ENCODE results near the gene DCC. TPM values are rescaled to one million over a fixed set of nuclear protein-coding genes. Genes with fewer than 3 reads are reported as not detected.

Gene DCC
- total and polyA plus RNA-seq, 2 donors (not counting 1 experiment from before 2014, with no cell fraction given) = not detected

- no peaks in the 10 kb centered on the region for H3K36me3 ChIP-seq (replicated peaks in 1 of 2; ENCODE audit: control extremely low read depth in 1 of 2, control insufficient read depth in 1 of 2, extremely low read depth in 1 of 2, insufficient read depth in 2 of 2, low read length in 1 of 2)
- H3K27ac ChIP-seq (ENCODE audit: low read length in 2 of 2) = no peak overlapping the region
- Mint-ChIP-seq H3K4me1 (no peaks in the 10 kb centered on the region), H3K9me3 (ENCODE audit: insufficient read depth) (no peaks in the 10 kb centered on the region), H3K27me3 (no peaks in the 10 kb centered on the region), H3K27ac (no peak overlapping the region), H3K4me3 (no peak overlapping the region)
- DNase-seq (no peak), ATAC-seq (ENCODE audit: low read depth) (no peak)
- H3K4me3 ChIP-seq (ENCODE audit: control extremely low read depth in 1 of 5, extremely low read depth in 1 of 5, insufficient read depth in 1 of 5, low read depth in 2 of 5, low read length in 4 of 5) = no peak overlapping the region
- H3K4me2 ChIP-seq (replicated peaks; ENCODE audit: low read depth, low read length, poor library complexity, severe bottlenecking) = no peak overlapping the region
- no peak overlapping the region for H2AFZ ChIP-seq (ENCODE audit: insufficient read depth, low read depth, low read length, poor library complexity, severe bottlenecking)
- ChIA-PET POLR2A (no interaction called here), CTCF (no interaction called here)
- H3K79me2 ChIP-seq (ENCODE audit: control insufficient read depth, insufficient read depth, low read length) = no peaks in the 10 kb centered on the region
- no peaks in the 10 kb centered on the region for H3K9me3 ChIP-seq (ENCODE audit: control extremely low read depth in 1 of 3, control insufficient read depth in 2 of 3, insufficient read depth in 1 of 3, low read length in 2 of 3)
- WGBS (ENCODE audit: insufficient coverage) = 80% methylated on average over 1 of the region's 6 CpGs
- no peak overlapping the region for H3K9ac ChIP-seq (ENCODE audit: low read length)
- no peaks in the 10 kb centered on the region for H4K20me1 ChIP-seq (ENCODE audit: control insufficient read depth, insufficient read depth, low read length, poor library complexity, severe bottlenecking)
- intact Hi-C loops (cut with micrococcal nuclease) = no loop called here
- no peak for TF ChIP-seq CTCF (IDR thresholded peaks at IDR 0.05)
- TF ChIP-seq EZH2 (IDR thresholded peaks at IDR 0.05; ENCODE audit: borderline replicate concordance, insufficient read depth, low read depth, low read length, poor library complexity, severe bottlenecking) = no peak
- H3K27me3 ChIP-seq (replicated peaks in 1 of 4; ENCODE audit: control extremely low read depth in 1 of 4, control insufficient read depth in 3 of 4, insufficient read depth in 4 of 4, low read length in 3 of 4) = no peaks in the 10 kb centered on the region
- no peaks in the 10 kb centered on the region for H3K4me1 ChIP-seq (ENCODE audit: control insufficient read depth in 2 of 2, insufficient read depth in 2 of 2, low read length in 2 of 2)
These were observed 652.0 kb downstream of the DCC start for GRCh38 chr18:52992041-52992440.

- no peaks in the 10 kb centered on the region for H3K9me3 Mint-ChIP-seq (ENCODE audit: insufficient read depth)
- Histone ChIP-seq H4K20me1 (ENCODE audit: control insufficient read depth, insufficient read depth, low read length, poor library complexity, severe bottlenecking) (no peaks in the 10 kb centered on the region), H3K79me2 (ENCODE audit: control insufficient read depth, insufficient read depth, low read length) (no peaks in the 10 kb centered on the region), H3K4me3 (ENCODE audit: control extremely low read depth in 1 of 5, extremely low read depth in 1 of 5, insufficient read depth in 1 of 5, low read depth in 2 of 5, low read length in 4 of 5) (no peak overlapping the region), H3K4me1 (ENCODE audit: control insufficient read depth in 2 of 2, insufficient read depth in 2 of 2, low read length in 2 of 2) (no peaks in the 10 kb centered on the region), H3K9me3 (ENCODE audit: control extremely low read depth in 1 of 3, control insufficient read depth in 2 of 3, insufficient read depth in 1 of 3, low read length in 2 of 3) (no peaks in the 10 kb centered on the region), H3K36me3 (replicated peaks in 1 of 2; ENCODE audit: control extremely low read depth in 1 of 2, control insufficient read depth in 1 of 2, extremely low read depth in 1 of 2, insufficient read depth in 2 of 2, low read length in 1 of 2) (no peaks in the 10 kb centered on the region), H3K27ac (ENCODE audit: low read length in 2 of 2) (no peak overlapping the region), H3K27me3 (replicated peaks in 1 of 4; ENCODE audit: control extremely low read depth in 1 of 4, control insufficient read depth in 3 of 4, insufficient read depth in 4 of 4, low read length in 3 of 4) (no peaks in the 10 kb centered on the region), H3K9ac (ENCODE audit: low read length) (no peak overlapping the region), H2AFZ (ENCODE audit: insufficient read depth, low read depth, low read length, poor library complexity, severe bottlenecking) (no peak overlapping the region), H3K4me2 (replicated peaks; ENCODE audit: low read depth, low read length, poor library complexity, severe bottlenecking) (no peak overlapping the region)
- no peaks in the 10 kb centered on the region for H3K4me1 Mint-ChIP-seq
- no peak overlapping the region for H3K4me3 Mint-ChIP-seq
- no peak overlapping the region for H3K27ac Mint-ChIP-seq
- no peak for DNase-seq
- intact Hi-C loops (cut with micrococcal nuclease) = no loop called here
- ChIA-PET CTCF (no interaction called here), POLR2A (no interaction called here)
- no CpG with 5 or more reads among the region's 4 CpGs for WGBS (ENCODE audit: insufficient coverage)
- ATAC-seq (ENCODE audit: low read depth) = no peak
- no peaks in the 10 kb centered on the region for H3K27me3 Mint-ChIP-seq
- TF ChIP-seq EZH2 (IDR thresholded peaks at IDR 0.05; ENCODE audit: borderline replicate concordance, insufficient read depth, low read depth, low read length, poor library complexity, severe bottlenecking) (no peak), CTCF (IDR thresholded peaks at IDR 0.05) (no peak)
These were observed 655.9 kb downstream of the DCC start for GRCh38 chr18:52995875-52996274.

Measured in B cell (primary cell).